NCI-H1436 treated with DMSO at 0.1 percent for 48 hours (cell line): ENCODE results near the gene PTDSS2.

Experiments
- DNase-seq: peaks from one replicate; lab custom pipeline; 2025; lab: John Stamatoyannopoulos, UW

The PTDSS2 gene

GRCh38 chr11:490930-491260, 40.8 kb downstream of the PTDSS2 start:
- no peak for DNase-seq

DNA sequence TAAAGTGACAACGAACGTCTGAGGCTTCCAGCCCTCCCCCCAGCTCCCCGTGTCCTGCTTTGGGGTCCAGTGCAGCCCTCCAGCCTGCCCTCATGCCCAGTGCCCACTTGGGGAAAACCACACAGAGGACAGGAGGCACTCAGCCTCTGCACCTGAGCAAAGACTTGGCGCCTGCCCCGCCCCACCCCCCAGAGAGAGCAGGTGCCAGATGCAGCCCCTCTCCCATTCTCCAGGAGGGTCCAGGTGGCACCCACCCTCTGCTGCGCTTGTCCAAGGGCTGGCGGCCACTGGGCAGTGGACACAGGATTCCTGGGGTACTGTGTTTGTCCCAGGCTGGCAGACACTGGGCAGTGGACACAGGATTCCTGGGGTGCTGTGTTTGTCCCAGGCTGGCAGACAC, 41.3 kb downstream of the PTDSS2 start:
- no peak for DNase-seq

DNA sequence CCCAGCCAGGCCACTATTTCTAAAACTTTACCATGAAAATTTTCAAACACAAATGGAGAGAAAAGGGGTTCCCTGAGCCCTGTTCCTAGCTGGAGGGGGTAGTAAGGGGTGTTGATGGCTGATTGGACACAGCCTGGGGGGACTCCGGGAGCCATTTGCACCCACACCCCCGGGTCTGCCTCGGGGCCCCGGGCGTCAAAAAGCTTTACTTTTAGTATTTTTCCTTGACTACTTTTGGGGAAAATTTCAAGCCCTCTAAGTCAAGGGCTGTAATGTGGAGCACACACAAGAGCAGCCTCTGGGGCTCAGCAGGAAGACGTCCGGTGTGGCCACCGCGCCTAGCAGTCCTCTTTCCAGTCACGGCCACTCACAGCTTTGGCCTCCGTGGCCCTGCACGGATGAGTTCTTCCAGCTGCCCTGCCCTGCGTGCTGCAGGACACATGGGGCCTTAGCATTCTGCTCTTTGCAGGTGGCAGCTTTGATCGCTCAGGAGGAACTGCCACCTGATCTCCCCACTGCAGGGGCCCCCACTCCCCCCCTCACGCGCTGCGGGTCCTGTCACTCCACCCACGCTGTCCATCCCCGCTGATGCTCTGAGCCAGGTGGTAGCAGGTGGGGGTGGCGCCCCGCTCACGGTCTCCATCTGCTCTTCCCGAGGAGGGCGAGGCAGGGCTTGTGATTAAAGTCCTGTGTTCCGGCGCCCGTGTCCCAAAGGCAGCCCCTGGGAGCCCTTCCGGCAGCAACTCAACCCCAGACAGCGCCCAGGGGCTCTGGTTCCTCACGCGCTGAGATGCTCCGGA, 42.5 kb downstream of the PTDSS2 start:
- DNase-seq: no peak

DNA sequence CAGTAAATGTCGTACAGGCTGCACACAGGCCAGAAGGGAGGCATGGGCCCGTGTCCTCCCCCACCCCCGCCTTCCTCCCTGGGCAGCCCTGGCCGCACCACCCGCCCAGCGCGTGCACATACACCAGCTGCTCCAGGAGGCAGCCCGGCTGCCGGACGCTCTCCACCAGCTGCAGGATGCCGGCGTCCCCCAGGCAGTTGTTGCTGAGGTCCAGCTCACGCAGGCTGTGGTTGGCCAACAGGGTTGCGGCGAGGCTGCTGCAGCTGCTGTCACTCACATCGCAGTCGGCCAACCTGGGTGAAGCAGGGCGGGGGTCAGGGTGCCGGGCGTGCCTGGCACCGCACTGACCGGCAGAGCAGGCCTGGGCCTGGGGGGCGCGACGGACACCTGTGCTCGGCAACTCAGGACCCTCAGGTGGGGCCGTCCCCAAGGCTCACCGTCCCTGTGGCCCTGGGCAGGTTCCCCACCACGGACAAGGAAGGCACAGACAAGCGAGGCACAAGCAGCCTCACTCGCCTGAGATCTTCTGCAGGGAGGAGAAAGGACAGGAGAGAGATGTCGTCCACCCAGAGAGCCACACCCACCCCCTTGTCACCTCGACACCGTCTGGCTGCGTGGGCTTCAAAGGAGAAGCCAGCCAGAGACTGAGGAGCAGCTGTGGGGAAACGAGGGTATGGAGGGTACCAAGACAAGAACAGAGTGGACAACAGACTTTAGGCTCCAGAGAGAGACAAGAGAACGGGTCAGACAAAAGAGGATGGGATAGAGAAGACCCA, 44.9 kb downstream of the PTDSS2 start:
- no peak for DNase-seq

- no peak for DNase-seq
These were observed 45.5 kb downstream of the PTDSS2 start for GRCh38 chr11:495537-495931.

GRCh38 chr11:496834-497564, 46.9 kb downstream of the PTDSS2 start:
- no peak for DNase-seq

- no peak for DNase-seq
These were observed 47.7 kb downstream of the PTDSS2 start for GRCh38 chr11:497565-498296.

DNA sequence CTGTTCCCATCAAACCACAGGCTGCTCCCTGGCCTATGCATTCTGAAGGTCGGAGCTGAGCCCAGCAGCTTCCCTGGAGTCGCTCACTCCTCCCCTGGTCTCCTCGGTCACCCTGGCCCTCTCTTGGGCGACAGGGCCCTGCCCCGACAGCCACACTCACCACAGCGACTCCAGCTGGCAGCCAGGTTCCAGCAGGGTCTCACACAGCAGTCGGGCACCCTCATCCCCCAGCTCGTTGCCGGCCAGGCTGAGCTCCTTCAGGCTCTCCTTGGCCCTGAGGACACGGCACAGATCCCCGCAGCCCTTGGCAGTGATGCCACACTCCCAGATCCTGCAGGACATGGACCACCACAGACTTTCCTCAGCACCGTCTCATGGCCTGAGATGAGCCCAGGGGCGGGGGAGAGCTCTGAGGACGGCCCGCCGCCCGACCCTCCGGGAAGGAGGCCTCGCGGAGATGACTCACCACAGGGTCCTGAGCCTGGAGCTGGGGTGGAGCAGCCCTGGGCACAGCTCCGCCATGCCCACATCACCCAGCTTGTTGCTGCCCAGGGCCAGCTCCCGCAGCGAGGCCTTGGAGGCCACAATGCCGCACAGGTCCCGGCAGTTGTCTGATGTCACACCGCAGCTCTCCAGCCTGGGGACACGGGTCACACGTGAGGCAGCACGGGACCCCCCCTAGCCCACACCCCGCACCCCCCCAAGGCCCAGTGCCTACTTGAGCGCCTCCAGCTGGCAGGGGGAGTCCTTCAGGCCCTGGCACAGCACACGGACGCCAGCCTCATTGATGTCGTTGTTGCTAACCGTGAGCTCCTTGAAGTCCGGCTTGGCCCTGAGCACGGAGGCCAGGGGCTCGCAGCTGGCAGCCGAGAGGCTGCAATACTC, 48.5 kb downstream of the PTDSS2 start:
- no peak for DNase-seq

DNA sequence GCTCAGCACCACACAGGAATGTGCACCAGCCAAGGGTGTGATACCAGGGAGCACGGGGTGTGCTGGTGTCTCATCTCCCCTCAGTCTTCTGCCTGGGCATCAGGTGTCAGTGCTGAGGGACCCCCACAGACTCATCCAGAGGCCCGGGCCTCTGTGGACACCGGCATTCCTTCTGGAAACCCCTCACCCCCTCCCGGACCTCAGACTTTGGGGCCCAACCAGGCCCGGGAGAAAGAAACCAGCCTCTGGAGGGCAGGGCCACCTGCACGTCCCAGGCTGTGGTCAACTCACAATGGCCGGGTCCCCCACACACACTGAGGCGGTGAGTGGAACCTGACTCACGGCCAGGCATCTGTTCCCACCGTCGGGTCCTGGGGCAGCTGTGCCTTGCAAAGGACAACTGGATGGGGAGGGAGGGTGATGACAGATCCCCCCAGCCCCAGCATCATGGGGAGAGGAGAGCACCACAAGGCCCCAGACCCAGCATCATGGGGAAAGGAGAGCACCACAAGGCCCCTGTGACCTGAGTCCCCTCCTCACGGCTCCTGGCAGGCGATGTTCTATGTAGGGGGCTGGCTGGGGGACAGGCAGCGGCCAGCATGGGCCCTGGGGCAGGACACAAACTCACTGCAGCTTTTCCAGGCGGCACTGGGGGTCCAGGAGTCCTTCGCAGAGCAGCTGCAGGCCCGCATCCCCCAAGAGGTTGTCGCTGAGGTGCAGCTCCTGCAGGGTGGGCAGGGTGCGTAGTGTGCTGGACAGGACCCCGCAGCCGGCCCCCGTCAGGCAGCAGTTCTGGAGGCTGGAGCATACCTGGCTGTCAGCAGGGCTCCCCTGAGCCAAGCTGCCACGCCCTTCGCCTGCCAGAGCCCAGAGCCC, 49.4 kb downstream of the PTDSS2 start:
- DNase-seq: no peak

GRCh38 chr11:501001-501682, 51.1 kb downstream of the PTDSS2 start:
- no peak for DNase-seq

DNA sequence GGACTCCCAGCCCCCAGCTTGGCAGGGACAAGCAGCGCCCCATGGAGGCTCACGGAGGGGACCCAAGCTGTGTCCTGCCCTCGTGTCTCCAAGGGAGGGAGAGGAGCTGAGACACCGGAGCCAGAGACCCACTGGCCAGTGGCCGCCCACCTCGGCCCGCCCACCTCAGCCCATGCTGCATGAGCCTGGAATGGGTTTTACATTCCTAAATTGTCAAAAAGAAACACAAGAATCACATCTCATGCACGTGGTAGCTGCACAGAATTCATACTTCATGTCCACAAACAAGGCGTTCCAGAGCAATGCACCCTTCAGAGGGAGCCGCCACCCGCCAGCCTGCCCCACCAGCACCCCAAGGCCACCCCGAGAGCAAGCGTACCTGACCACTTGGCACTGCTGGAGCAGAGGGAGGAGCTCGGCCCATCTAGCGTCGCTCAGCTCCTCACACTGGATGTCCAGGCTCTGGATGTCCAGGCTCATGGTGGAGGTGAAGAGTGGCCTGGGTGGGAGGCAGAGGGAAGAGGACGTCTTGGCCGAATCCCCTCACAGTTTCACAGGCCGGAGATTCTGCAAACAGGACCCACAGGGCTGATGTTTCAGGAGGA, 51.7 kb downstream of the PTDSS2 start:
- no peak for DNase-seq

GRCh38 chr11:502288-503178, 52.5 kb downstream of the PTDSS2 start:
- DNase-seq: no peak

- no peak for DNase-seq
These were observed 53.3 kb downstream of the PTDSS2 start for GRCh38 chr11:503179-503981.

- DNase-seq: no peak
These were observed 54.2 kb downstream of the PTDSS2 start for GRCh38 chr11:504053-504993.

DNA sequence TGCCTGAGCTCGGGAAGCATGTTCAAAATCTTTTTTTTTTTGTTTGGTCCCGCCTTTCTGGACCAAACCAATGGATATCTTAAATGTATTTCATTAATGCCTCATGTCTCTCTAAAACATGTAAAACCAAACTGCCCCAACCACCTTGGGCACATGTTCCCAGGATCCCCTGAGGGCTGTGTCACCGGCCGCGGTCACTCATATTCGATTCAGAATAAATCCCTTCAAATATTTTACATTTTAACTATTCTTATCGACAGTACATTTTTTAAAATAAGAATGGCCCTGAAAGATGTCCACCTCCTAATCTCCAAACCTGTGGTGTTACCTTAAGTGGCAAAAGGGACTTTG, 54.9 kb downstream of the PTDSS2 start:
- no peak for DNase-seq
